Fibroblast of lung (primary cell): Measurements from ENCODE around the gene OSMR.

ENCODE experiments used
- CTCF ChIP-seq, 2 donors: IDR thresholded peaks in 1 of 2; conservative IDR thresholded peaks in 1 of 2; 1 replicate in 1 of 2; 2 replicates in 1 of 2; pipeline ENCODE4 v1.5.1; 2011 to 2012; ENCODE audit warnings: low read length in 2 of 2, control low read depth in 1 of 2, inconsistent platforms in 1 of 2, low read depth in 1 of 2, mild to moderate bottlenecking in 1 of 2
- EZH2 ChIP-seq: IDR thresholded peaks from 2 replicates; pipeline ENCODE4 v1.5.1; 2012; ENCODE audit warnings: low read length, control low read depth, mild to moderate bottlenecking; ENCODE audit errors: missing control alignments

- TF ChIP-seq CTCF (conservative IDR thresholded peaks at IDR 0.05 in 1 of 2, IDR thresholded peaks at IDR 0.05 in 1 of 2; ENCODE audit: low read depth in 1 of 2, low read length in 2 of 2) (no peak), EZH2 (no peak)
These were observed 46.0 kb upstream of the OSMR start for GRCh38 chr5:38799556-38800377.
